Measurements from ENCODE around the gene CFAP43.

CFAP43 gene

DNA sequence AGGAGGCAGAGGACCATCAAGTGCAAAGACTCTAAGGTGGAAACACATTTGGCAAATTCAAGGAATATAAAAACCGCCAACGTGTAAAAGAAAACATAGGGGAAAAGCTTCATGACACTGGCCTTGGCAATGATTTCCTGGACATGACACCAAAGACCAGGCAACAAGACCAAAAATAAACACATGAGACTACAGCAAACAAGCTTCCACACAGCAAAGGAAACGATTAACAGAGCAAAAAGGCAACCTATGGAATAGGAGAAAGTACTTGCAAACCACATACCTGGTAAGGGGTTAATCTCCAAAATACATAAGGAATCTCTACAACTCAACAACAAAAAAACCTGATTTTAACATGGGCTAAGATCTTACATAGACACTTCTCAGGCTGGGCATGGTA, 26.0 kb upstream of the CFAP43 start:
- Histone ChIP-seq H3K27me3 (ENCODE audit: insufficient read depth, low read depth) (no peaks in the 10 kb centered on the region), H3K79me2 (ENCODE audit: insufficient read depth, low read depth) (peaks cover 20% of the 10 kb centered on the region; the same call in 1 of the 2 replicates), H3K27ac (no peak overlapping the region), H4K20me1 (ENCODE audit: insufficient read depth) (no peaks in the 10 kb centered on the region), H3K4me1 (ENCODE audit: low read depth, poor library complexity, severe bottlenecking) (peaks cover 25% of the 10 kb centered on the region), H3K9ac (no peak overlapping the region), H3K4me2 (no peak overlapping the region), H3K4me3 (IDR thresholded peaks at IDR 0.05; ENCODE audit: insufficient read depth, low read depth, low read length) (no peak overlapping the region), H2AFZ (ENCODE audit: low read depth) (no peak overlapping the region), H3K36me3 (ENCODE audit: insufficient read depth) (no peaks in the 10 kb centered on the region)
- TF ChIP-seq, protein P1, sequence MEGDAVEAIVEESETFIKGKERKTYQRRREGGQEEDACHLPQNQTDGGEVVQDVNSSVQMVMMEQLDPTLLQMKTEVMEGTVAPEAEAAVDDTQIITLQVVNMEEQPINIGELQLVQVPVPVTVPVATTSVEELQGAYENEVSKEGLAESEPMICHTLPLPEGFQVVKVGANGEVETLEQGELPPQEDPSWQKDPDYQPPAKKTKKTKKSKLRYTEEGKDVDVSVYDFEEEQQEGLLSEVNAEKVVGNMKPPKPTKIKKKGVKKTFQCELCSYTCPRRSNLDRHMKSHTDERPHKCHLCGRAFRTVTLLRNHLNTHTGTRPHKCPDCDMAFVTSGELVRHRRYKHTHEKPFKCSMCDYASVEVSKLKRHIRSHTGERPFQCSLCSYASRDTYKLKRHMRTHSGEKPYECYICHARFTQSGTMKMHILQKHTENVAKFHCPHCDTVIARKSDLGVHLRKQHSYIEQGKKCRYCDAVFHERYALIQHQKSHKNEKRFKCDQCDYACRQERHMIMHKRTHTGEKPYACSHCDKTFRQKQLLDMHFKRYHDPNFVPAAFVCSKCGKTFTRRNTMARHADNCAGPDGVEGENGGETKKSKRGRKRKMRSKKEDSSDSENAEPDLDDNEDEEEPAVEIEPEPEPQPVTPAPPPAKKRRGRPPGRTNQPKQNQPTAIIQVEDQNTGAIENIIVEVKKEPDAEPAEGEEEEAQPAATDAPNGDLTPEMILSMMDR (conservative IDR thresholded peaks at IDR 0.05; ENCODE audit: low read depth, low read length) = no peak

DNA sequence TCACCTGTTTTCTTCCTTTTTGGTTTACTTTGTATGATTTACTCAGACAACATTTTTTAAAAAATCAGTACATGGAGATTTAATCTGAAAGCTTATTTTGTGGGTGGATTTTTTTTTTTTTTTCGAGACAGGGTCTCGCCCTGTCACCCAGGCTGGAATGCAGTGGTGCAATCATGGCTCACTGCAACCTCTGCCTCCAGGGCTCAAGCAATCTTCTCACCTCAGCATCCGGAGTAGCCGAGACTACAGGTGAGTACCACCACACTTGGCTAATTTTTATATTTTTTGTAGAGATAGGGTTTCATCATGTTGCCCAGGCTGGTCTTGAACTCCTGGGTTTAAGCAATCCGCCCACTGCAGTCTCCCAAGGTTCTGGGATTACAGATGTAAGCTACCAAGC, 25.1 kb upstream of the CFAP43 start:
- TF ChIP-seq, protein P1 (conservative IDR thresholded peaks at IDR 0.05; ENCODE audit: low read depth, low read length) = no peak
- no peak overlapping the region for H3K9ac ChIP-seq
- peaks cover 25% of the 10 kb centered on the region for H3K4me1 ChIP-seq (ENCODE audit: low read depth, poor library complexity, severe bottlenecking)
- peak overlapping the region; percentile 92; the same call in 1 of the 2 replicates for H3K4me2 ChIP-seq
- no peak overlapping the region for H3K4me3 ChIP-seq (IDR thresholded peaks at IDR 0.05; ENCODE audit: insufficient read depth, low read depth, low read length)
- no peak overlapping the region for H3K27ac ChIP-seq
- no peaks in the 10 kb centered on the region for H3K36me3 ChIP-seq (ENCODE audit: insufficient read depth)
- no peak overlapping the region for H2AFZ ChIP-seq (ENCODE audit: low read depth)
- no peaks in the 10 kb centered on the region for H4K20me1 ChIP-seq (ENCODE audit: insufficient read depth)
- peaks cover 20% of the 10 kb centered on the region; the same call in 1 of the 2 replicates for H3K79me2 ChIP-seq (ENCODE audit: insufficient read depth, low read depth)
- no peaks in the 10 kb centered on the region for H3K27me3 ChIP-seq (ENCODE audit: insufficient read depth, low read depth)

DNA sequence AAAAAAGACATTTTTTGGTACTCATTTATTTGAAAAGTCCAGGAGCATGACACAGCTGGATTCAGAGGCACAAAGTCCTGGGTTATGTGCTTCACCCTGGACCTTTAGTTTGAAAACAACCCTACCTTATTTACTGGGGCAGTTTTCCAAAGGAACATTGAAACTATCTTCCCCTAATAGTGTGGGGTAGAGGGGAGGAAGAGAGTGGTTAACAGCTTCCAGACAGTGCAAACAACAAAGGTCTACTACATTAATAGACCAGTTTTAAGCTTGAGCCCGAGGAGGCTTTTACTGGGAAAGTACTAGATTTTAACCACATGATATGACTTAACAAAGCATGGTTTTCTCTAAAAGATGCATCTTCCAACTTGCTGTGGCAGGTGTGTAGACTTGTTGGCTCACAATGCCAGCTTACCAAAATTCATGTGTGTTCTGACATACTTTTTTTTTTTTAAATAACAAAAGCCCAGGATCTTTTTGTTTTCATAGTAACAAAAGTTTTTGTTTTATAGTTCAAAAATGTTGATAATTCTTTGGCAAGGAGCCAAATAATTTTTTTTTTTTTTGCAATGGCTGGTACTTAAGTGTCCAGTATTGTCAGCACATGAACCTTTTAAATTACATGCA, 24.3 kb upstream of the CFAP43 start:
- H3K4me2 ChIP-seq = peak overlapping the region; percentile 92; the same call in 1 of the 2 replicates
- H4K20me1 ChIP-seq (ENCODE audit: insufficient read depth) = no peaks in the 10 kb centered on the region
- H3K4me3 ChIP-seq (IDR thresholded peaks at IDR 0.05; ENCODE audit: insufficient read depth, low read depth, low read length) = no peak overlapping the region
- TF ChIP-seq, protein P1 (conservative IDR thresholded peaks at IDR 0.05; ENCODE audit: low read depth, low read length) = no peak
- peak overlapping the region; percentile 44 for H3K27ac ChIP-seq
- H3K27me3 ChIP-seq (ENCODE audit: insufficient read depth, low read depth) = no peaks in the 10 kb centered on the region
- peak overlapping the region; percentile 26; the same call in 1 of the 2 replicates for H3K9ac ChIP-seq
- no peak overlapping the region for H2AFZ ChIP-seq (ENCODE audit: low read depth)
- peaks cover 20% of the 10 kb centered on the region; the same call in 1 of the 2 replicates for H3K79me2 ChIP-seq (ENCODE audit: insufficient read depth, low read depth)
- peaks cover 25% of the 10 kb centered on the region for H3K4me1 ChIP-seq (ENCODE audit: low read depth, poor library complexity, severe bottlenecking)
- no peaks in the 10 kb centered on the region for H3K36me3 ChIP-seq (ENCODE audit: insufficient read depth)

DNA sequence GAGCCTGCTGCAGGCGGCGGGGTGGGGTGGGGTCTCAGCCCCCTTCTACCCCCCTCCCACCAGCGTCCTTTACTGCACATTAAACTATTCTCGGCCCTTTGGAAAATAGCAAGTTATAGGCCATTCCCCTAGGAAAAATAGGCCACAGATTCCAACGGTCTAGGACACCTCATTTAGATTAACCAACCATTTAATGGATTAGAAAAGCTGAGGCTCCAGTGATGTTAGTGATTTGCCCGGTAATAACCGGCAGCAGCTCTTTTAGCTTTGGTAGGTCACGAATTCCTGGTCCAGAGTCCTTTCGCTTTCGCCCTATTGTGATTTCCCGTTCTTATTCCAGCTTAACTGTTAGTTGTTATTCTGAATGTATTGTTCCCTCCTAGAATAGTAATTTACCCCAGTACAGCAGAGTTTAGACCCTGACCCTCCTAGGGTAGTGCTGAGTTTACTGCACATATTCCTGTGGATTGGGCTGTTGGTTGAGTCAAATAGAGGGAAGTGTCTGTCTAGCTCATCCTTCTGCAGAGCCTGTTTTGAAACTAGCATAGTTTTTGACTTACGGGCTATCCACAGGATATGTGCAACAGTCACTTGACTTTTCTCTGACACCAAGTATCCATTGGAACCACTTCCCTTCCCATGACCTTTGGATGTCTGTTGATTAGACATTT, 23.3 kb upstream of the CFAP43 start:
- TF ChIP-seq, protein P1 (conservative IDR thresholded peaks at IDR 0.05; ENCODE audit: low read depth, low read length) = no peak
- Histone ChIP-seq H3K27me3 (ENCODE audit: insufficient read depth, low read depth) (no peaks in the 10 kb centered on the region), H3K4me2 (peak overlapping the region; percentile 92), H4K20me1 (ENCODE audit: insufficient read depth) (no peaks in the 10 kb centered on the region), H3K4me1 (ENCODE audit: low read depth, poor library complexity, severe bottlenecking) (peaks cover 25% of the 10 kb centered on the region), H2AFZ (ENCODE audit: low read depth) (peak overlapping the region; percentile 98), H3K79me2 (ENCODE audit: insufficient read depth, low read depth) (peaks cover 20% of the 10 kb centered on the region; the same call in 1 of the 2 replicates), H3K4me3 (IDR thresholded peaks at IDR 0.05; ENCODE audit: insufficient read depth, low read depth, low read length) (peak overlapping the region; percentile 41), H3K27ac (peak overlapping the region; percentile 71), H3K9ac (peak overlapping the region; percentile 93), H3K36me3 (ENCODE audit: insufficient read depth) (no peaks in the 10 kb centered on the region)

Data from KMS-11 (cell line).